Prostate gland (tissue), 2 donors: ENCODE measurements around the gene CORO2B. TPM values are rescaled to one million over a fixed set of nuclear protein-coding genes. Genes with fewer than 3 reads are reported as not detected.

Experiments
- DNase-seq: peaks from one replicate; pipeline ENCODE4 v3.0.0-alpha.2; 2019; ENCODE audit warnings: low spot score
- H3K27ac ChIP-seq, 2 donors: fragments of 200-600 bp; sonication (generic); 2 replicates each; pipeline ENCODE4 v1.5.1; 2017 to 2019
- H3K27me3 ChIP-seq: fragments of 200-600 bp; sonication (generic); replicated peaks from 2 replicates; pipeline ENCODE4 v1.5.1; 2019; ENCODE audit not compliant: insufficient read depth
- H3K36me3 ChIP-seq, 2 donors: fragments of 200-600 bp; sonication (generic); 1 replicate in 1 of 2; 2 replicates in 1 of 2; pipeline versions ENCODE4 v1.5.1 to v1.8.1; 2017 to 2019
- H3K4me1 ChIP-seq: fragments of 200-600 bp; sonication (generic); replicated peaks from 2 replicates; pipeline ENCODE4 v1.5.1; 2019
- H3K4me3 ChIP-seq, 2 donors: fragments of 200-600 bp; sonication (generic); 2 replicates each; pipeline ENCODE4 v1.5.1; 2017 to 2019
- H3K9me3 ChIP-seq: fragments of 200-600 bp; sonication (generic); 2 replicates; pipeline ENCODE4 v1.5.1; 2017
- CTCF ChIP-seq, 4 experiments: fragments of 200-600 bp in 2 of 4; fragments of 450-650 bp in 2 of 4; sonication (generic) in 2 of 4; IDR thresholded peaks; 1 replicate in 3 of 4; 2 replicates in 1 of 4; pipeline ENCODE4 v1.5.1; 2016 to 2019; ENCODE audit warnings: antibody characterized with exemption in 4 of 4, mild to moderate bottlenecking in 2 of 4, moderate library complexity in 2 of 4
- POLR2A ChIP-seq: fragments of 450-650 bp; IDR thresholded peaks from one replicate; pipeline ENCODE4 v1.6.1; 2016; ENCODE audit warnings: antibody characterized with exemption, mild to moderate bottlenecking
- POLR2AphosphoS5 ChIP-seq: sonication (generic); formaldehyde crosslinking; IDR thresholded peaks from one replicate; pipeline ENCODE4 v1.6.1; 2017; ENCODE audit warnings: antibody characterized with exemption
- WGBS: methylation state at CpG from one replicate; pipeline ENCODE4 v1.1.5; 2018; 5-methylcytosine and 5-hydroxymethylcytosine counted together
- intact Hi-C: fragments of 100-400 bp; cut with DNase I; formaldehyde crosslinking; loops from one replicate; pipeline ENCODE4 v1.14.2; 2022
- total RNA-seq, 2 donors: library from RNA; depleted of rRNA; stranded (reverse); fragments of >200 nt; gene quantifications; one replicate each; pipeline ENCODE4 v1.1.0, GENCODE V29; 2016

The CORO2B gene
- total RNA-seq, 2 donors from 2014 or later, result 0.50 to 1.4 TPM

GRCh38 chr15:68699881-68700454 is 121.2 kb downstream of the CORO2B start:
- DNase-seq, result no peak
- no peak for TF ChIP-seq POLR2AphosphoS5
- TF ChIP-seq CTCF (IDR thresholded peaks at IDR 0.05), result no peak
- no peak for TF ChIP-seq POLR2A
- Histone ChIP-seq H3K27me3 (no peaks in the 10 kb centered on the region), H3K36me3 (no peaks in the 10 kb centered on the region), H3K27ac (peak overlapping the region in 1 of 2 donors; percentile 23), H3K4me1 (no peaks in the 10 kb centered on the region), H3K4me3 (no peak overlapping the region), H3K9me3 (no peaks in the 10 kb centered on the region)
- intact Hi-C loops, result no loop called here
- 60% methylated on average over 12 of the region's 12 CpGs for WGBS

DNA sequence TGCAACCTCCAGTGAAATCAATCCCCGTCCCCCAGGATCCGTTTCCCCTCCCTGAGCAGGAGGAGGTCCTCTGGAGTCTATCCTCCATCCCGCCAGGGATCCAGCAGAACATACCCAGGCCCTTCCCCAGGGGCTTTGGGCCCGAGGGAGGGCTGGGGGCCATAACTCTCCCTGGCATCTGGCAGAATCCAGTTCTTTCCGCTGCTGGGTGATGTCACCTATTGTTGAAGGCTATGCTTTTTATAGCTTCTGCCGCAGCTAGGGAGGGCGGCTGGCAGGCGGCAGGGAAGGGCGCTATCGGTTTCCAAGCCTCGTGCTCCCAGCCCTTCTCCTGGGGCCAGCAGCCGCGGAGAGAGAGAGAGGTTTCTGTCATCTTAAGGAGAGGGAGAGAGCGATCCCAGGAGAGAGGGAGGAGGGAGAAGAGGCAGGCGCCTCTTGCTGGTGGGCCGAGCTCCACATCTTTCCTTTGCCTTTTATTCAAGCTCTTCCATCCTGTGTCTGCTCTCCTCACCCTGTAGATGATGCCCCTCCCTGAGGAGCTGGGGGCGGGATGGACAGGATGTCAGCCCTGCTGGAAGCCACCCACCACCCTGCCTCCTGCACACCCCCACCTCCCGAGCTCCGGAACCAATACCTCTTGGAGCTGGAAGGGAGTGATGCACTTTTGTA is 121.8 kb downstream of the CORO2B start:
- no peak overlapping the region for H3K4me3 ChIP-seq
- H3K36me3 ChIP-seq, result no peaks in the 10 kb centered on the region
- H3K4me1 ChIP-seq, result no peaks in the 10 kb centered on the region
- peak; percentile 38 for DNase-seq
- WGBS, result 11% methylated on average over 19 of the region's 19 CpGs
- no peaks in the 10 kb centered on the region for H3K27me3 ChIP-seq
- H3K9me3 ChIP-seq, result no peaks in the 10 kb centered on the region
- TF ChIP-seq CTCF (IDR thresholded peaks at IDR 0.05), result no peak
- peak; percentile 64 for TF ChIP-seq POLR2AphosphoS5
- TF ChIP-seq POLR2A, result peak; percentile 20
- peak overlapping the region in 1 of 2 donors; percentile 23 for H3K27ac ChIP-seq
- intact Hi-C loops, result no loop called here

GRCh38 chr15:68701886-68702285 is 123.1 kb downstream of the CORO2B start:
- Histone ChIP-seq H3K9me3 (no peaks in the 10 kb centered on the region), H3K27ac (no peak overlapping the region), H3K4me3 (no peak overlapping the region), H3K36me3 (no peaks in the 10 kb centered on the region), H3K4me1 (no peaks in the 10 kb centered on the region), H3K27me3 (no peaks in the 10 kb centered on the region)
- TF ChIP-seq CTCF (IDR thresholded peaks at IDR 0.05) (no peak), POLR2A (no peak), POLR2AphosphoS5 (no peak)
- intact Hi-C loops, result no loop called here
- DNase-seq, result no peak
- WGBS, result 99% methylated on average over 6 of the region's 6 CpGs

DNA sequence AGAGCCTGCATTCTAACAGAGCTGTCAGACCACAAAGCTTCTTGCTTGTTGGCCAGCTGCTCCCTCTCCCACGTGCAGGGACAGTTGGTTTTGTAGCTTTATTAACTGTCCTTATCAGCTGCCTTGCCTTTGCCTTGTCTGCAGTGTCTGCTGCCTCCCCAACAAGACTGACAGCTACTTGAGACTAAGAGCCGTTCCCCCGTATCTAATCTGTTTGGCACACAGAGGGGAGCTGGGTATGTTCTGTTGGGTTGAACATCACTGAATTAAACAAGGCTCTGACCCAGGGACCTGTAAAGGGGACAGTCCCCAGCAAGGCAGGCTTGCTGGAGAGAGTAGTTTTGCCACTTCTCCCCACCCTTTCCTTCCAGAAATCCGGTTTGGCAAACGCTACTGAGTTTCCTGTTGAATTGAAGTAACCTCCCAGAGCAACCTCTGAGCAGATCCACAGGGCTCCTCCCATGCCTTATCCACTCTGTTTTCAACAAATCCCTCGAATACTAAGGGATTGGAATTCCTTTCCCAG is 125.8 kb downstream of the CORO2B start:
- TF ChIP-seq POLR2AphosphoS5, result peak; percentile 62
- TF ChIP-seq POLR2A, result no peak
- no peak for TF ChIP-seq CTCF (IDR thresholded peaks at IDR 0.05)
- Histone ChIP-seq H3K36me3 (no peaks in the 10 kb centered on the region), H3K9me3 (no peaks in the 10 kb centered on the region), H3K27ac (peak overlapping the region; percentile 42 to 54), H3K27me3 (no peaks in the 10 kb centered on the region), H3K4me3 (no peak overlapping the region), H3K4me1 (no peaks in the 10 kb centered on the region)
- intact Hi-C loops, result no loop called here
- DNase-seq, result peak; percentile 61
- 24% methylated on average over 6 of the region's 6 CpGs for WGBS

DNA sequence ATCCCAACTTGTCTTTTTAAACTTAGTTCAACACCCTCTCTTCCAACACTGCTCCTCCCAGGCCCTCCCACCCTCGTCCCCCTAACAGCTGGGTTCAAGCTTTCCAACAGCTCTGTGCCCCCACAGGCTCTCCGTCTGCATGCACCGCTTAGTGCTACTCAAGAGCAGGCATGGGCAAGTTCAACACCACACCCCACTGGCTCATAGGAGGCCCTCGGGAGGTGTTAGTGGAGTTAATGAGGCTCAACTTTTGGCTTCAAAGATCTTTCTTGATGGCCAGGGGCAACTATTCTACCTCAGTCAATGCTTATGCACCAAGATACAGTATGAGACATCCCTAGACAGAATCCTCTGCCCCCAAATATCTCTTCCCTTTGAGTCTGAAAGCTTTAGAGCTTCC is 127.5 kb downstream of the CORO2B start:
- Histone ChIP-seq H3K27me3 (no peaks in the 10 kb centered on the region), H3K27ac (no peak overlapping the region), H3K9me3 (no peaks in the 10 kb centered on the region), H3K4me3 (no peak overlapping the region), H3K4me1 (no peaks in the 10 kb centered on the region), H3K36me3 (no peaks in the 10 kb centered on the region)
- no peak for DNase-seq
- TF ChIP-seq CTCF (IDR thresholded peaks at IDR 0.05) (no peak), POLR2A (no peak), POLR2AphosphoS5 (no peak)
- intact Hi-C loops, result no loop called here
- WGBS, result 69% methylated on average over 4 of the region's 4 CpGs
